A673 (cell line): ENCODE results near the gene ADIG.

Experiments used
- CTCF ChIP-seq: fragments of 300-800, 200-600 bp; sonication (generic); conservative IDR thresholded peaks from 2 replicates; pipeline ENCODE4 v1.5.1; 2017; ENCODE audit warnings: low read depth, mild to moderate bottlenecking, antibody characterized with exemption, low read length, moderate library complexity, mixed read lengths
- EZH2 ChIP-seq: fragments of 200-600 bp; sonication (generic); IDR thresholded peaks from 2 replicates; pipeline ENCODE4 v1.6.1; 2017; ENCODE audit warnings: borderline replicate concordance, low read depth, mild to moderate bottlenecking, mixed read lengths, antibody characterized with exemption, low read length; ENCODE audit not compliant: poor library complexity, severe bottlenecking

DNA sequence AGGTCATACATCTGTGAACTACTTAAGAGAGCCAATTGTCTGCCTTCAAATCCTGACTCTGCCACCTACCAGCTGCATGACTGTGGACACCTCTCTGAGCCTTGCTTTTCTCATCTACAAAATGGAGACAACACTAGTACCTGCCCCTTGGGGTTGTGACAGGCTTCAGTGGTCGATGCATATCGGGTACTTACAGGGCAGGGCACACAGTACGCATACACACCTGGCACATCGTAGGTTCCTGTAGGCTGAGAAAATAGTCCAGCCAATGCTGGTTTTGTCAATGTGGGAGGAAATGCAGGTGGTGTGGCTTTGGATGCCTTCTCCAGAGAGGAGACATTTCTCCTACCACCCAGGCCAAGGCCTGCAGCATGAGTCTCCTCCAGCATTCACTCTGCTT is 2.3 kb downstream of the ADIG start:
- TF ChIP-seq CTCF, result no peak
- TF ChIP-seq EZH2, result no peak
